Activated T-cell treated with anti-CD3 and anti-CD28 coated beads, Interleukin-2, amount 50 U/mL, for 4 hours (primary cell): ENCODE results near the gene TRAPPC5. TPM values are rescaled to one million over a fixed set of nuclear protein-coding genes. Genes with fewer than 3 reads are reported as not detected.

ENCODE experiments used
- ATAC-seq, 2 donors: fragments of 200-7000 bp; cut with Tn5 transposase; one replicate each; pipeline ENCODE4 v1.10.0; 2021
- DNase-seq: peaks from one replicate; pipeline ENCODE4 v3.0.0-alpha.2; 2020
- H3K27me3 Mint-ChIP-seq: one replicate; pipeline ENCODE4 v1.8.0; 2021; ENCODE audit warnings: low read depth, mixed read lengths
- H3K36me3 Mint-ChIP-seq: one replicate; pipeline ENCODE4 v1.8.0; 2022; ENCODE audit warnings: mixed read lengths; ENCODE audit not compliant: insufficient read depth
- H3K4me1 Mint-ChIP-seq: one replicate; pipeline ENCODE4 v1.8.0; 2021; ENCODE audit warnings: low read depth, mixed read lengths
- H3K4me3 Mint-ChIP-seq: one replicate; pipeline ENCODE4 v1.8.0; 2021; ENCODE audit warnings: mild to moderate bottlenecking, moderate library complexity, mixed read lengths
- H3K9me3 Mint-ChIP-seq: one replicate; pipeline ENCODE4 v1.8.0; 2021; ENCODE audit warnings: mixed read lengths
- total RNA-seq, 3 donors: library from RNA; stranded (reverse); gene quantifications; one replicate each; pipeline ENCODE4 v1.2.1, GENCODE V29; 2021

Gene TRAPPC5
- total RNA-seq, 3 donors from 2014 or later: 81.3 to 112 (median 89.8) TPM

GRCh38 chr19:7694499-7694898 is 13.9 kb downstream of the TRAPPC5 start:
- peaks cover 6% of the 10 kb centered on the region for H3K27me3 Mint-ChIP-seq
- DNase-seq (no peak), ATAC-seq (no peak)
- H3K4me1 Mint-ChIP-seq: peaks cover 11% of the 10 kb centered on the region
- no peaks in the 10 kb centered on the region for H3K36me3 Mint-ChIP-seq
- H3K4me3 Mint-ChIP-seq: no peak overlapping the region
- H3K9me3 Mint-ChIP-seq: no peaks in the 10 kb centered on the region

GRCh38 chr19:7697721-7698287 is 17.2 kb downstream of the TRAPPC5 start:
- DNase-seq: no peak
- Mint-ChIP-seq H3K4me3 (no peak overlapping the region), H3K9me3 (no peaks in the 10 kb centered on the region), H3K4me1 (peaks cover 24% of the 10 kb centered on the region), H3K27me3 (peaks cover 9% of the 10 kb centered on the region), H3K36me3 (no peaks in the 10 kb centered on the region)
- no peak for ATAC-seq

- no peak for ATAC-seq
- Mint-ChIP-seq H3K36me3 (no peaks in the 10 kb centered on the region), H3K4me3 (peak overlapping the region; percentile 76), H3K27me3 (peaks cover 9% of the 10 kb centered on the region), H3K4me1 (peaks cover 28% of the 10 kb centered on the region), H3K9me3 (no peaks in the 10 kb centered on the region)
- DNase-seq: no peak
Measured at GRCh38 chr19:7698583-7698982, 17.9 kb downstream of the TRAPPC5 start.

- Mint-ChIP-seq H3K36me3 (no peaks in the 10 kb centered on the region), H3K9me3 (no peaks in the 10 kb centered on the region), H3K4me1 (peaks cover 32% of the 10 kb centered on the region), H3K4me3 (peak overlapping the region; percentile 76), H3K27me3 (peaks cover 9% of the 10 kb centered on the region)
- ATAC-seq: no peak
- DNase-seq: no peak
Measured at GRCh38 chr19:7699003-7699402, 18.4 kb downstream of the TRAPPC5 start.

- peak overlapping the region; percentile 76 for H3K4me3 Mint-ChIP-seq
- peaks cover 9% of the 10 kb centered on the region for H3K27me3 Mint-ChIP-seq
- ATAC-seq (peak; percentile 61 to 71), DNase-seq (no peak)
- H3K36me3 Mint-ChIP-seq: no peaks in the 10 kb centered on the region
- peaks cover 39% of the 10 kb centered on the region for H3K4me1 Mint-ChIP-seq
- no peaks in the 10 kb centered on the region for H3K9me3 Mint-ChIP-seq
Measured at GRCh38 chr19:7699417-7700401, 19.1 kb downstream of the TRAPPC5 start.

- DNase-seq (no peak), ATAC-seq (no peak)
- Mint-ChIP-seq H3K4me1 (peaks cover 51% of the 10 kb centered on the region), H3K9me3 (no peaks in the 10 kb centered on the region), H3K36me3 (no peaks in the 10 kb centered on the region), H3K4me3 (peak overlapping the region; percentile 47), H3K27me3 (peaks cover 9% of the 10 kb centered on the region)
Measured at GRCh38 chr19:7701049-7701653, 20.5 kb downstream of the TRAPPC5 start.

- no peak for DNase-seq
- H3K4me3 Mint-ChIP-seq: peak within 1 kb of the TSS; percentile 47
- no peaks in the 10 kb centered on the region for H3K9me3 Mint-ChIP-seq
- peaks cover 55% of the 10 kb centered on the region for H3K4me1 Mint-ChIP-seq
- no peak for ATAC-seq
- H3K27me3 Mint-ChIP-seq: peaks cover 7% of the 10 kb centered on the region
- H3K36me3 Mint-ChIP-seq: no peaks in the 10 kb centered on the region
Measured at GRCh38 chr19:7701654-7702457, 21.2 kb downstream of the TRAPPC5 start, which contains the start of gene FCER2. Gene FCER2 (minus strand): TSS chr19:7702131. CDS start chr19:7699760, 2,371 bp downstream.

GRCh38 chr19:7703332-7703731 is 22.7 kb downstream of the TRAPPC5 start:
- Mint-ChIP-seq H3K36me3 (no peaks in the 10 kb centered on the region), H3K27me3 (peaks cover 7% of the 10 kb centered on the region), H3K4me1 (peaks cover 62% of the 10 kb centered on the region), H3K4me3 (no peak overlapping the region), H3K9me3 (no peaks in the 10 kb centered on the region)
- DNase-seq (no peak), ATAC-seq (no peak)

- no peak for ATAC-seq
- peaks cover 3% of the 10 kb centered on the region for H3K27me3 Mint-ChIP-seq
- H3K9me3 Mint-ChIP-seq: no peaks in the 10 kb centered on the region
- no peak overlapping the region for H3K4me3 Mint-ChIP-seq
- peaks cover 60% of the 10 kb centered on the region for H3K4me1 Mint-ChIP-seq
- no peak for DNase-seq
- no peaks in the 10 kb centered on the region for H3K36me3 Mint-ChIP-seq
Measured at GRCh38 chr19:7704280-7705060, 23.8 kb downstream of the TRAPPC5 start.

- Mint-ChIP-seq H3K9me3 (no peaks in the 10 kb centered on the region), H3K4me3 (peak overlapping the region; percentile 69)
- ATAC-seq: peak; percentile 92 to 94
Measured at GRCh38 chr19:7705387-7706187, 25.0 kb downstream of the TRAPPC5 start.

GRCh38 chr19:7706188-7706954 is 25.7 kb downstream of the TRAPPC5 start:
- peaks cover 58% of the 10 kb centered on the region for H3K4me1 Mint-ChIP-seq
- no peak for DNase-seq
- ATAC-seq: no peak
- peak overlapping the region; percentile 69 for H3K4me3 Mint-ChIP-seq
- no peaks in the 10 kb centered on the region for H3K36me3 Mint-ChIP-seq
- no peaks in the 10 kb centered on the region for H3K27me3 Mint-ChIP-seq
- no peaks in the 10 kb centered on the region for H3K9me3 Mint-ChIP-seq

More at GRCh38 chr19:7705387-7706187, 25.0 kb downstream of the TRAPPC5 start:
- H3K4me1 Mint-ChIP-seq: peaks cover 56% of the 10 kb centered on the region
- H3K36me3 Mint-ChIP-seq: no peaks in the 10 kb centered on the region
- peak; percentile 64 for DNase-seq
- H3K27me3 Mint-ChIP-seq: no peaks in the 10 kb centered on the region

- DNase-seq (no peak), ATAC-seq (no peak)
- H3K9me3 Mint-ChIP-seq: no peaks in the 10 kb centered on the region
- H3K4me1 Mint-ChIP-seq: peaks cover 58% of the 10 kb centered on the region
- H3K4me3 Mint-ChIP-seq: peak overlapping the region; percentile 69
- H3K27me3 Mint-ChIP-seq: no peaks in the 10 kb centered on the region
- H3K36me3 Mint-ChIP-seq: no peaks in the 10 kb centered on the region
Measured at GRCh38 chr19:7706955-7707456, 26.4 kb downstream of the TRAPPC5 start.
